ENCODE results near the gene RELCH. TPM values are rescaled to one million over a fixed set of nuclear protein-coding genes. Genes with fewer than 3 reads are reported as not detected.
A peak's percentile ranks its signal among the peaks of the same experiment; 100 is the strongest.

RELCH gene
- total RNA-seq, 1 experiment from 2014 or later, result 21.6 TPM

GRCh38 chr18:62324917-62325805 lies 138.1 kb downstream of the RELCH start, which contains the start of gene TNFRSF11A:
TNFRSF11A (plus strand) TSS chr18:62325310; CDS start chr18:62325353, 43 bp downstream.
- H3F3A ChIP-seq (ENCODE audit: low read length, unreplicated experiment), result peaks cover 3% of the 10 kb centered on the region
- peaks cover 34% of the 10 kb centered on the region for H3K4me1 ChIP-seq (ENCODE audit: insufficient read depth, low read length)
- peaks cover 14% of the 10 kb centered on the region; the same call in 1 of the 2 replicates for H4K20me1 ChIP-seq (ENCODE audit: low read length)
- H3K27me3 ChIP-seq (ENCODE audit: low read length), result no peaks in the 10 kb centered on the region
- DNase-seq, result peak; percentile 71
- H3K9me2 ChIP-seq (replicated peaks; ENCODE audit: low read length), result no peaks in the 10 kb centered on the region
- BruUV-seq (replicated peaks), result no TSS peak
- H2AFZ ChIP-seq (ENCODE audit: low read length), result peak within 1 kb of the TSS; percentile 67
- peak; percentile 56 for ATAC-seq
- POLR2A ChIA-PET (ENCODE audit: unreplicated experiment), result interaction anchor here (0.6 kb wide), 2 partner anchors 66 to 714 kb away, joined by 3 to 18 read pairs; no protein-coding TSS in a partner anchor
- CTCF ChIA-PET, result interaction anchor here (0.6 to 1.4 kb wide), 5 partner anchors 75 to 261 kb away, joined by 3 to 4 read pairs (median 4); no protein-coding TSS in a partner anchor
- H3K4me3 ChIP-seq (ENCODE audit: low read length), result peak within 1 kb of the TSS; percentile 98
- intact Hi-C loops (cut with micrococcal nuclease), result loop anchor here (1.0 to 5.0 kb wide), 3 partner anchors 62 to 257 kb away; no protein-coding TSS in a partner anchor
- H3K4me2 ChIP-seq (ENCODE audit: low read length), result peak within 1 kb of the TSS; percentile 89
- H3K36me3 ChIP-seq (ENCODE audit: low read depth, low read length), result no peaks in the 10 kb centered on the region
- TF ChIP-seq CTCF (conservative IDR thresholded peaks at IDR 0.05; ENCODE audit: low read depth, low read length), result peak; percentile 38
- TF ChIP-seq EZH2 (IDR thresholded peaks at IDR 0.05; ENCODE audit: low read length, unreplicated experiment), result no peak
- H3K79me2 ChIP-seq (ENCODE audit: low read length), result peaks cover 44% of the 10 kb centered on the region
- H3K27ac ChIP-seq (ENCODE audit: low read length), result peak within 1 kb of the TSS; percentile 29
- peak within 1 kb of the TSS; percentile 92 for H3K9ac ChIP-seq (ENCODE audit: low read length)
- no peaks in the 10 kb centered on the region for H3K9me3 ChIP-seq (ENCODE audit: low read length)

DNA sequence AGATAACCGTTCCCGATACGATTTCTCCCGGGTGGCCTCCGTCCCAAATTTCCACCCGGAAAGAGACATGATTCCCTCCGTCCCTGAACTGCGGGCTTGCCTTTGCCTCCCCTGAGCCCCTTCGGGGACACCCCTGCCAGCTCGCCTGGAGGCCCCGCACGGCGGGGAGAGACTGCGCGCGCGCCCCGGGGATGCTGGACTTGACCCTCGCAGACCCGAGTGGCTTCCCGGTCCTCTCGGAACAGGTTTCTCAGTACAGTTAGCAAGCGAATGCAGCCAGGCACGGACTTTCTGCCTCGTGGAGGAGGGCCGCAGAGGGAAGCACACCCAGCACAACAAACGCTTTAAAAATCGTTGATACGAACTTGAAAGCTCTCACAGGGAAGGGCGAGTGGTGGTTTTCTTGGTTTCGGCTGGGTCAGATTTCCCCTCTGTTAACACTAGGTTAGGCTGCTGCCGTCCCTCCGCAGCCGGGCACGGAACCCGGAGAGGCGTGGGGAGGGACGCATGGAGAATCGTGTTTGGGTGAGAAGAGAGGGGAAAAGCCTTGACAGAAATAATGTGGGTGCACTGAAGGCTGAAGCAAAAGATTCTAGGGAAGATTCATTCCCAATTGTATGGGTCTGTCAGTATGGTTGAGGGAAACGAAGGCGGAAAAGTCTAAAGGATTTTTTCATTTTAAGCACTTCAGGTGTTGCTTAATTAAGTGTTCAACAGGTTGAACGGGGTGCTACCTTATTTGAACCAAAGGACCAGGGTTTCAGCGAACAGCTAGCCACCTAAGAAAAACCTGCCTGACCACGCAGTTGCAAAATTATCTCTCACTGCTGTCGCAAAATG lies 139.0 kb downstream of the RELCH start:
- Histone ChIP-seq H2AFZ (ENCODE audit: low read length) (peak overlapping the region; percentile 59), H3K9ac (ENCODE audit: low read length) (peak overlapping the region; percentile 92), H3K27me3 (ENCODE audit: low read length) (no peaks in the 10 kb centered on the region), H3F3A (ENCODE audit: low read length, unreplicated experiment) (peaks cover 3% of the 10 kb centered on the region), H3K27ac (ENCODE audit: low read length) (peak overlapping the region; percentile 29), H3K4me1 (ENCODE audit: insufficient read depth, low read length) (peaks cover 42% of the 10 kb centered on the region), H3K9me3 (ENCODE audit: low read length) (no peaks in the 10 kb centered on the region), H3K4me3 (ENCODE audit: low read length) (peak overlapping the region; percentile 98), H3K4me2 (ENCODE audit: low read length) (peak overlapping the region; percentile 89), H3K79me2 (ENCODE audit: low read length) (peaks cover 52% of the 10 kb centered on the region), H4K20me1 (ENCODE audit: low read length) (peaks cover 14% of the 10 kb centered on the region; the same call in 1 of the 2 replicates), H3K36me3 (ENCODE audit: low read depth, low read length) (no peaks in the 10 kb centered on the region), H3K9me2 (replicated peaks; ENCODE audit: low read length) (no peaks in the 10 kb centered on the region)
- TF ChIP-seq CTCF (conservative IDR thresholded peaks at IDR 0.05; ENCODE audit: low read depth, low read length), result no peak
- TF ChIP-seq EZH2phosphoT487 (IDR thresholded peaks at IDR 0.05; ENCODE audit: borderline replicate concordance, low read length), result no peak
- TF ChIP-seq EZH2 (IDR thresholded peaks at IDR 0.05; ENCODE audit: low read length, unreplicated experiment), result no peak
- intact Hi-C loops (cut with micrococcal nuclease), result loop anchor here (1.0 to 5.0 kb wide), 5 partner anchors 37 to 256 kb away; no protein-coding TSS in a partner anchor
- CTCF ChIA-PET, result interaction anchor here (0.6 to 1.6 kb wide), 2 partner anchors 74 to 88 kb away, joined by 3 to 4 read pairs (median 4); no protein-coding TSS in a partner anchor
- DNase-seq (peak; percentile 40), ATAC-seq (no peak)
- BruUV-seq (replicated peaks), result TSS peak; percentile 57
- POLR2A ChIA-PET (ENCODE audit: unreplicated experiment), result interaction anchor here (0.6 kb wide), 1 partner anchor 65 kb away, joined by 18 read pairs; no protein-coding TSS in a partner anchor

Measured in PC-3 (cell line).